CD4-positive, alpha-beta T cell (primary cell): ENCODE results near the gene MLEC. TPM values are rescaled to one million over a fixed set of nuclear protein-coding genes. Genes with fewer than 3 reads are reported as not detected.

ENCODE experiments used
- ATAC-seq: fragments of 200-7000 bp; cut with Tn5 transposase; one replicate; pipeline ENCODE4 v1.10.0; 2022; ENCODE audit warnings: mild to moderate bottlenecking; ENCODE audit not compliant: poor library complexity
- CTCF ChIA-PET: fragments of 350-600 bp; sonication (Branson Sonifier 250); formaldehyde crosslinking; loops from one replicate; lab custom pipeline; 2021; ENCODE audit warnings: antibody characterized with exemption, inconsistent platforms; lab: Charles Lee
- POLR2A ChIA-PET: fragments of 350-600 bp; sonication (Branson Sonifier 250); formaldehyde crosslinking; loops from one replicate; lab custom pipeline; 2021; ENCODE audit warnings: antibody characterized with exemption, inconsistent platforms; lab: Charles Lee
- DNase-seq, 14 experiments: peaks; one replicate each; pipeline ENCODE4 v3.0.0-alpha.2; 2013 to 2020; ENCODE audit warnings: mixed read lengths in 2 of 14
- H3K27ac ChIP-seq, 2 donors: one replicate each; pipeline versions ENCODE4 v1.5.1 to v1.7.0; 2013; ENCODE audit warnings: low read length in 2 of 2, low read depth in 1 of 2, mild to moderate bottlenecking in 1 of 2
- H3K27me3 ChIP-seq, 2 experiments: 1 replicate in 1 of 2; 2 replicates in 1 of 2; pipeline versions ENCODE4 v1.6.1 to v1.7.0; 2013; ENCODE audit warnings: low read length in 2 of 2, control low read depth in 1 of 2, mild to moderate bottlenecking in 1 of 2, moderate library complexity in 1 of 2; ENCODE audit not compliant: insufficient read depth in 2 of 2, control insufficient read depth in 1 of 2
- H3K36me3 ChIP-seq: one replicate; pipeline ENCODE4 v1.6.1; 2013; ENCODE audit warnings: low read length, control low read depth; ENCODE audit not compliant: insufficient read depth
- H3K4me1 ChIP-seq: one replicate; pipeline ENCODE4 v1.6.1; 2013; ENCODE audit warnings: low read length, control low read depth; ENCODE audit not compliant: insufficient read depth
- H3K4me3 ChIP-seq: one replicate; pipeline ENCODE4 v1.5.1; 2013; ENCODE audit warnings: mild to moderate bottlenecking, low read length, moderate library complexity
- H3K9me3 ChIP-seq, 2 experiments: 1 replicate in 1 of 2; 2 replicates in 1 of 2; pipeline versions ENCODE4 v1.6.1 to v1.7.0; 2013; ENCODE audit warnings: low read length in 2 of 2, mild to moderate bottlenecking in 2 of 2, control low read depth in 1 of 2, moderate library complexity in 1 of 2; ENCODE audit not compliant: control insufficient read depth in 1 of 2, insufficient read depth in 1 of 2
- H3K27ac Mint-ChIP-seq: one replicate; pipeline ENCODE4 v1.8.0; 2020; ENCODE audit warnings: mixed read lengths
- H3K27me3 Mint-ChIP-seq: one replicate; pipeline ENCODE4 v1.8.0; 2021; ENCODE audit warnings: mixed read lengths
- H3K36me3 Mint-ChIP-seq: one replicate; pipeline ENCODE4 v1.8.0; 2021; ENCODE audit warnings: low read depth, mixed read lengths
- H3K4me1 Mint-ChIP-seq: one replicate; pipeline ENCODE4 v1.8.0; 2021; ENCODE audit warnings: low read depth, mixed read lengths
- H3K4me3 Mint-ChIP-seq: one replicate; pipeline ENCODE4 v1.8.0; 2020; ENCODE audit warnings: mild to moderate bottlenecking, mixed read lengths
- H3K9me3 Mint-ChIP-seq: one replicate; pipeline ENCODE4 v1.8.0; 2020; ENCODE audit warnings: mixed read lengths
- intact Hi-C, 2 experiments: fragments of 100-400 bp; cut with DNase I in 1 of 2; cut with micrococcal nuclease in 1 of 2; formaldehyde crosslinking; loops; one replicate each; pipeline versions ENCODE4 v1.15.1 to v1.9.0; 2023 to 2025; cut with DNase I, micrococcal nuclease
- total RNA-seq, 174 experiments: library from RNA in 2 of 174; stranded (reverse) in 2 of 174; gene quantifications; one replicate each; pipeline ENCODE4 v1.2.3 and lab custom pipeline; 2021 to 2026
- TF ChIP-seq, protein P1 (sequence below): fragments of 200-600 bp; IDR thresholded peaks from one replicate; pipeline ENCODE4 v1.8.0; 2022; ENCODE audit warnings: antibody characterized with exemption, mild to moderate bottlenecking

MLEC gene
- total RNA-seq, 2 experiments from 2014 or later = 20.7 to 22.1 TPM

DNA sequence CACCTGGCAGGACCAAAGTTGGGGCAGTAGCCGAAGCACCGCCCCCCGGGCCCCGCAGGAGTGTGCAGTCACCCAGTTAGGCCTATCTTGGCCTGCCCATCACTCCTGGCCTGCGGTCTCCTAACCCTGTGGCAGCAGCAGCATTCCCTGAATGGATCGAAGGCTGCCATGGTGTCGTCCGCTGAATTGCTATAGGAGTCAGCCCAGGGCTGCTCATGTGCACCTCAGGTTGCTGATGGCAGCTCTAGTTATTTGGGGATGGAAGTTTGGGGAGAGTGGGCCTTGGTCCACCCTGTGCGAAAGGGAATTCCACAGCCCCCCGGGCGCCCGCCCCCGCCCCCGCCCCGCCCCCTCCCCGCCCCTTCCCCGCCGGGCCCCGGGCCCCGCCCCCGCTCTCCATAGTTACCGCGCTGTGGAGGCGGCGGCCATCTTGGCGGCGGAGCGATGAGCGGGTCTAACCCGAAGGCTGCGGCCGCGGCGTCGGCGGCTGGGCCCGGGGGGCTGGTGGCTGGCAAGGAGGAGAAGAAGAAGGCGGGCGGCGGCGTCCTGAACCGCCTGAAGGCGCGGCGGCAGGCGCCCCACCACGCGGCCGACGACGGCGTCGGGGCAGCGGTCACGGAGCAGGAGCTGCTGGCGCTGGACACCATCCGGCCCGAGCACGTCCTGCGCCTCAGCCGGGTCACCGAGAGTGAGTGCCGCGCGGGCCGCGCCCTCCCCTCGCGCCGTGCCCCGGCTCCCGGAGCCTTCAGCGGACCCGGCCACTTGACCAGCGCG lies 23.3 kb downstream of the MLEC start, which contains the start of gene UNC119B:
Gene UNC119B (plus strand): TSS at position 428 of the 774 bp plus-strand sequence. CDS start 17 bp downstream, at position 445.
- H3K36me3 ChIP-seq = peaks cover 8% of the 10 kb centered on the region
- H3K9me3 ChIP-seq = no peaks in the 10 kb centered on the region
- CTCF ChIA-PET = interaction anchor here (1.0 to 1.5 kb wide), 2 partner anchors 61 to 64 kb away, joined by 4 to 5 read pairs; no protein-coding TSS in a partner anchor
- Mint-ChIP-seq H3K4me1 (peaks cover 42% of the 10 kb centered on the region), H3K9me3 (no peaks in the 10 kb centered on the region), H3K27ac (peak within 1 kb of the TSS; percentile 86), H3K36me3 (peaks cover 16% of the 10 kb centered on the region), H3K27me3 (no peaks in the 10 kb centered on the region), H3K4me3 (peak within 1 kb of the TSS; percentile 96)
- TF ChIP-seq, protein P1, sequence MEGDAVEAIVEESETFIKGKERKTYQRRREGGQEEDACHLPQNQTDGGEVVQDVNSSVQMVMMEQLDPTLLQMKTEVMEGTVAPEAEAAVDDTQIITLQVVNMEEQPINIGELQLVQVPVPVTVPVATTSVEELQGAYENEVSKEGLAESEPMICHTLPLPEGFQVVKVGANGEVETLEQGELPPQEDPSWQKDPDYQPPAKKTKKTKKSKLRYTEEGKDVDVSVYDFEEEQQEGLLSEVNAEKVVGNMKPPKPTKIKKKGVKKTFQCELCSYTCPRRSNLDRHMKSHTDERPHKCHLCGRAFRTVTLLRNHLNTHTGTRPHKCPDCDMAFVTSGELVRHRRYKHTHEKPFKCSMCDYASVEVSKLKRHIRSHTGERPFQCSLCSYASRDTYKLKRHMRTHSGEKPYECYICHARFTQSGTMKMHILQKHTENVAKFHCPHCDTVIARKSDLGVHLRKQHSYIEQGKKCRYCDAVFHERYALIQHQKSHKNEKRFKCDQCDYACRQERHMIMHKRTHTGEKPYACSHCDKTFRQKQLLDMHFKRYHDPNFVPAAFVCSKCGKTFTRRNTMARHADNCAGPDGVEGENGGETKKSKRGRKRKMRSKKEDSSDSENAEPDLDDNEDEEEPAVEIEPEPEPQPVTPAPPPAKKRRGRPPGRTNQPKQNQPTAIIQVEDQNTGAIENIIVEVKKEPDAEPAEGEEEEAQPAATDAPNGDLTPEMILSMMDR = no peak
- peak; percentile 86 for ATAC-seq
- H3K4me3 ChIP-seq = peak within 1 kb of the TSS; percentile 83
- POLR2A ChIA-PET = interaction anchor here (0.6 to 2.5 kb wide), 6 partner anchors 15 to 129 kb away, joined by 3 to 9 read pairs (median 4); partner anchors contain the start of genes ACADS, MLEC and POP5
- H3K27me3 ChIP-seq = no peaks in the 10 kb centered on the region
- DNase-seq = peak; percentile 57 to 87 (median 70)
- intact Hi-C loops = loop anchor here (1.0 to 10.0 kb wide), 5 partner anchors 63 to 385 kb away; partner anchors contain the start of genes HNF1A (in 1 of the 2), PLA2G1B (in 1 of the 2) and SRSF9 (in 1 of the 2)
- peak within 1 kb of the TSS; percentile 13 to 58 for H3K27ac ChIP-seq
- peaks cover 30% of the 10 kb centered on the region for H3K4me1 ChIP-seq

DNA sequence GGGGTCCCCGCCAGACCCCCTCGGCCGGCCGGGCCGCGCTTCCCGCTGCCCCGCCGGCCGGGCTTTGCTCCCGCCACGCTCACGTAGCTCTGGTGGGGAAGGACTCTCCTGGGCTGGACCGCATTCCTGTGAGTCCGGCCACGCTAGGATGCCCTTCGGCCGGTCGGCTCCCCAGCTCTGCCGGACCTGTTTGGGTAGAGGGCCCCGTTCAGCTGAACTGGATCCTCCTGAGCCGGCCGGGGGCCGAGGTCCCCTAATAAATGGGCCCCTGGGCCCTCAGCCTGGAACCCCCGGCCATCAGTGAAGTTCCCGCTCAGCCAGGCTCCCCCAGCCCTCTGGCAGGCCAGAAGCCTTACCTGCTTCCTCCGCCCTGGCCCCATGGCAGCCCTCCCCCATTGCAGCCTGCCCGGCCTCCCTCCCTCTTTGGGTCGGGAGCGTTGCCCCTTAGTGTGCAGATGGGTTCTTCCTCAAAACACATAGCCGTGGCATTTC lies 23.9 kb downstream of the MLEC start:
- H3K27me3 Mint-ChIP-seq = no peaks in the 10 kb centered on the region

More for the DNA sequence above, 23.9 kb downstream of the MLEC start:
- DNase-seq (peak in 5 of 14 experiments; percentile 35 to 47 (median 37)), ATAC-seq (peak; percentile 24)
- peaks cover 30% of the 10 kb centered on the region for H3K4me1 ChIP-seq
- Mint-ChIP-seq H3K4me1 (peaks cover 42% of the 10 kb centered on the region), H3K27ac (peak overlapping the region; percentile 86), H3K4me3 (peak overlapping the region; percentile 96), H3K36me3 (peaks cover 20% of the 10 kb centered on the region), H3K9me3 (no peaks in the 10 kb centered on the region)
- no peaks in the 10 kb centered on the region for H3K27me3 ChIP-seq
- H3K4me3 ChIP-seq = peak overlapping the region; percentile 83
- POLR2A ChIA-PET = interaction anchor here (0.6 to 2.5 kb wide), 5 partner anchors 14 to 129 kb away, joined by 3 to 9 read pairs (median 4); partner anchors contain the start of genes MLEC and POP5
- TF ChIP-seq, protein P1 = no peak
- peak overlapping the region; percentile 13 to 58 for H3K27ac ChIP-seq
- intact Hi-C loops = loop anchor here (1.0 to 10.0 kb wide), 5 partner anchors 64 to 386 kb away; partner anchors contain the start of genes HNF1A (in 1 of the 2), PLA2G1B (in 1 of the 2) and SRSF9 (in 1 of the 2)
- peaks cover 12% of the 10 kb centered on the region for H3K36me3 ChIP-seq
- no peaks in the 10 kb centered on the region for H3K9me3 ChIP-seq
- CTCF ChIA-PET = interaction anchor here (0.9 kb wide), 1 partner anchor 62 kb away, joined by 4 read pairs; no protein-coding TSS in a partner anchor
